Prostate gland (tissue), 2 donors: ENCODE data around the gene C17orf113. TPM values are rescaled to one million over a fixed set of nuclear protein-coding genes. Genes with fewer than 3 reads are reported as not detected.

ENCODE experiments used
- DNase-seq: peaks from one replicate; pipeline ENCODE4 v3.0.0-alpha.2; 2019; ENCODE audit warnings: low spot score
- H3K27ac ChIP-seq, 2 donors: fragments of 200-600 bp; sonication (generic); 2 replicates each; pipeline ENCODE4 v1.5.1; 2017 to 2019
- H3K27me3 ChIP-seq: fragments of 200-600 bp; sonication (generic); replicated peaks from 2 replicates; pipeline ENCODE4 v1.5.1; 2019; ENCODE audit not compliant: insufficient read depth
- H3K36me3 ChIP-seq, 2 donors: fragments of 200-600 bp; sonication (generic); 1 replicate in 1 of 2; 2 replicates in 1 of 2; pipeline versions ENCODE4 v1.5.1 to v1.8.1; 2017 to 2019
- H3K4me1 ChIP-seq: fragments of 200-600 bp; sonication (generic); replicated peaks from 2 replicates; pipeline ENCODE4 v1.5.1; 2019
- H3K4me3 ChIP-seq, 2 donors: fragments of 200-600 bp; sonication (generic); 2 replicates each; pipeline ENCODE4 v1.5.1; 2017 to 2019
- H3K9me3 ChIP-seq: fragments of 200-600 bp; sonication (generic); 2 replicates; pipeline ENCODE4 v1.5.1; 2017
- CTCF ChIP-seq, 4 experiments: fragments of 200-600 bp in 2 of 4; fragments of 450-650 bp in 2 of 4; sonication (generic) in 2 of 4; IDR thresholded peaks; 1 replicate in 3 of 4; 2 replicates in 1 of 4; pipeline ENCODE4 v1.5.1; 2016 to 2019; ENCODE audit warnings: antibody characterized with exemption in 4 of 4, mild to moderate bottlenecking in 2 of 4, moderate library complexity in 2 of 4
- POLR2A ChIP-seq: fragments of 450-650 bp; IDR thresholded peaks from one replicate; pipeline ENCODE4 v1.6.1; 2016; ENCODE audit warnings: antibody characterized with exemption, mild to moderate bottlenecking
- POLR2AphosphoS5 ChIP-seq: sonication (generic); formaldehyde crosslinking; IDR thresholded peaks from one replicate; pipeline ENCODE4 v1.6.1; 2017; ENCODE audit warnings: antibody characterized with exemption
- WGBS: methylation state at CpG from one replicate; pipeline ENCODE4 v1.1.5; 2018; 5-methylcytosine and 5-hydroxymethylcytosine counted together
- intact Hi-C: fragments of 100-400 bp; cut with DNase I; formaldehyde crosslinking; loops from one replicate; pipeline ENCODE4 v1.14.2; 2022
- total RNA-seq, 2 donors: library from RNA; depleted of rRNA; stranded (reverse); fragments of >200 nt; gene quantifications; one replicate each; pipeline ENCODE4 v1.1.0, GENCODE V29; 2016

C17orf113 gene
- total RNA-seq: 1 to 10 TPM; 4.2 to 4.8 TPM

- intact Hi-C loops: no loop called here
- Histone ChIP-seq H3K27me3 (no peaks in the 10 kb centered on the region), H3K9me3 (no peaks in the 10 kb centered on the region), H3K4me3 (peak within 1 kb of the TSS; percentile 58 to 67), H3K27ac (peak within 1 kb of the TSS; percentile 38 to 66), H3K36me3 (no peaks in the 10 kb centered on the region), H3K4me1 (no peaks in the 10 kb centered on the region)
- TF ChIP-seq POLR2AphosphoS5 (no peak), CTCF (IDR thresholded peaks at IDR 0.05) (peak in 3 of 4 experiments; percentile 18 to 31 (median 28))
- DNase-seq: peak; percentile 41
- 1% methylated on average over 20 of the region's 65 CpGs for WGBS
These were observed at the start of gene C17orf113 for GRCh38 chr17:42050393-42051012. Gene C17orf113, minus strand, starts transcription at chr17:42050601. Its CDS starts 7,225 bp downstream, at chr17:42043376.

- TF ChIP-seq POLR2AphosphoS5: no peak
- TF ChIP-seq CTCF (IDR thresholded peaks at IDR 0.05): no peak
- no peak for TF ChIP-seq POLR2A
- Histone ChIP-seq H3K9me3 (no peaks in the 10 kb centered on the region), H3K27ac (no peak overlapping the region), H3K4me1 (no peaks in the 10 kb centered on the region), H3K36me3 (no peaks in the 10 kb centered on the region), H3K4me3 (no peak overlapping the region), H3K27me3 (no peaks in the 10 kb centered on the region)
- intact Hi-C loops: no loop called here
- WGBS: 30% methylated on average over 14 of the region's 14 CpGs
- DNase-seq: no peak
These were observed 48.5 kb upstream of the C17orf113 start for GRCh38 chr17:42098730-42099399.

- H3K27me3 ChIP-seq: no peaks in the 10 kb centered on the region
- WGBS: 14% methylated on average over 44 of the region's 52 CpGs
- TF ChIP-seq POLR2AphosphoS5: no peak
- TF ChIP-seq CTCF (IDR thresholded peaks at IDR 0.05): no peak
- no peak for TF ChIP-seq POLR2A
- H3K27ac ChIP-seq: no peak within 1 kb of the TSS
- no peak for DNase-seq
- no peaks in the 10 kb centered on the region for H3K9me3 ChIP-seq
- H3K4me1 ChIP-seq: no peaks in the 10 kb centered on the region
- intact Hi-C loops: no loop called here
- H3K36me3 ChIP-seq: no peaks in the 10 kb centered on the region
- peak within 1 kb of the TSS in 1 of 2 donors; percentile 1 for H3K4me3 ChIP-seq
These were observed 47.6 kb upstream of the C17orf113 start, which contains the start of gene ZNF385C for GRCh38 chr17:42097691-42098631. Gene ZNF385C, minus strand, starts transcription at chr17:42098473. Its CDS starts 35,417 bp downstream, at chr17:42063056.

GRCh38 chr17:42096360-42097111, 46.1 kb upstream of the C17orf113 start:
- H3K27ac ChIP-seq: no peak overlapping the region
- H3K4me1 ChIP-seq: no peaks in the 10 kb centered on the region
- no peaks in the 10 kb centered on the region for H3K27me3 ChIP-seq
- no peak overlapping the region for H3K4me3 ChIP-seq
- H3K9me3 ChIP-seq: no peaks in the 10 kb centered on the region
- intact Hi-C loops: no loop called here
- no peak for DNase-seq
- no peaks in the 10 kb centered on the region for H3K36me3 ChIP-seq
- 69% methylated on average over 7 of the region's 8 CpGs for WGBS
- TF ChIP-seq CTCF (IDR thresholded peaks at IDR 0.05) (no peak), POLR2A (no peak), POLR2AphosphoS5 (no peak)
